CD4-positive, alpha-beta T cell treated with Interleukin-17A for 1 hour (primary cell): ENCODE results near the gene DYNC2H1.
"Not testable (repeated sequence)": the region's sequence is repeated elsewhere in the genome, so short reads cannot be mapped to it uniquely, and the experiment has no call there.

Experiments
- DNase-seq: peaks from one replicate; pipeline ENCODE4 v3.0.0-alpha.2; 2020

DYNC2H1 gene

DNA sequence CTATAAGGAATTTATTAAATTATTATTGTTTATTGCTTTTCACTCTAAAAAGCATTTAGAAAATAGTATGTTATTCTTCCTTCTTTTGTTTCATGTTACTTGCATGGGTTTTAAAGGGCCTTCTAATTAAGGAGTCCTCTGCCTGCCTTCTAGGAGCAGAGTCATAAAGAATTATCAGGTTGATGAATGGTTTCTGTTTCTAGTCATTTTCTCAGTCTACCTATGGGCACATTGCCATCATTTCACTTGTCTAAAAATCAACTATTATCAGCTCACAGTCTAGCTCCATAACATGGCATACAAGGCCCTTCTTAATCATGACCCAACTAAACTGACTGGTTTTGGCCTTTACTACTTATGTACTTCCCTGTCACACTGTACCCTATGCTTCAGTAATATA is 16.2 kb downstream of the DYNC2H1 start:
- no peak for DNase-seq

DNA sequence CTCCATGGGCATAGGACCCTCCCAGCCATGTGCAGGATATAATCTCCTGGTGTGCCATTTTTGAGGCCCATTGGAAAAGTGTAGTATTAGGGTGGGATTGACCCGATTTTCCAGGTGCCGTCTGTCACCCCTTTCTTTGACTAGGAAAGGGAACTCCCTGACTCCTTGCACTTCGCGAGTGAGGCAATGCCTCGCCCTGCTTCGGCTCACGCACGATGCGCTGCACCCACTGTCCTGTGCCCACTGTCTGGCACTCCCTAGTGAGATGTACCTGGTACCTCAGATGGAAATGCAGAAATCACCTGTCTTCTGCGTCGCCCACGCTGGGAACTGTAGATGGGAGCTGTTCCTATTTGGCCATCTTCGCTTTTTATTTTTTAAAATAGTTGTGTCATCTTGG is 32.8 kb downstream of the DYNC2H1 start:
- DNase-seq: not testable (repeated sequence)

DNA sequence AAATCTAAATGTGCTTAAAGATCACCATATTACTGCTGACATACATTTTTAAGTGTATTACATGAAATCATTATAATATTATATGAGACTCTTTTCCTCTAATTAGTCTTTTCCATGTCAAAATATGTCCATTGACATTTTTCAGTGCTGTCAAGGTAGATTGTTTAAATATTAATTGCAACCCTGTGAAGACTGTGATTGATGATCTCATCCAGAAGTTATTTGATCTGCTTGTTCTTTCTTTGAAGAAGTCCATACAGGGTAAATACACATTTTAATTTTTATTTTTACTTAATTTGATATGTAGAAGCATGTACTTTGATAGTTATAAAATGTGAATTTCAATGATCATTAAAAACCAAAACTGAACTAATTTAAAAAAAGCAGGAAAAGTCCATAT is 38.4 kb downstream of the DYNC2H1 start:
- no peak for DNase-seq

DNA sequence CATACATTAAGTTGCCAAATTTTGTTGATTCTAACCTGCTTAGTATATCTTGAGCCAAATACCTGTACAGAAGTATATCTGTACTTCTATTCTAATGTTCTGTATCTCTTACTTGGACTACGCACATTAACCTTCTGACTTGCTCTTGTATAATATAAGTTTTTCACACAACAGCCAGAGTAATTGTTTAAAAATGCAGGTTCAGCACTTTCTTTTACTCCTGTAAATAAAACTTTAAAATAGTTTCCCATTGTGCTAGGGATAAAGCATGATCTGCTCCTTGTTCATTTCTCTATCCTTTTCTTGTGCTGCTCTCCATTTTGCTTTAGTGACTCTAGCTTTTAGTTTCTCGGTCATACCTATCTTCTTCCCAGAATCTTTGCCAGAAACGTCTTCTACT is 48.3 kb downstream of the DYNC2H1 start:
- no peak for DNase-seq

DNA sequence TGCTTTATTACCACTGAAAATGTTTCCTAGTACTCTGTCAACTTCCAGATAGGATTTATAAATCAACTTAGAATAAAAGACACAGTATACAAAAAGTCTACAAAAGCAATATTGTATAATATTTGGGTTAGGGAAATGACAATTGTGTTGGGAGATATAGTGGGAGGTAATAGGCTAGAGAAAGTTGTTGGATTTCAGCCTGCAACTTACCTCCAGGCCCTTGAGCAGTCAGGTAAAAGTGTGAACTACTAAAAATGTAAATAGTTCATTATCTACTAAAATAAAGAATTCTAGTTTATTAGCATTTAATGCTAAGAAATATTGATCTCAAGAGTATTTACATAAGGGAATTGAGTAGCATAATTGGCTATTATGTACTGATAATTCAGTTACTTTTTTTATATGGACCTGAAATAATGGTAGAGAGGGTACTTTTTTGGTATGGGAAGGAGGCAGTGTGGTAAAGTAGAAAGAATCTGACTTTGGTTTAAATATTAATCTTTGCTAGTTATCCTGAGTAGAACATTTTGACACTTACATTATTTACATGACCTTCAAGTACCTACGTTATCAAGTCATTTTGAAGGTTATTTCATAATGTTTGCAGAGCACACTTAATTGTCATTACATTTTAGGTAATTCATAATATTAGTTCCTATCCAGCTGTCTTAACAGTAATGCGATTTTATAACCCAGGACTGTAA is 55.0 kb downstream of the DYNC2H1 start:
- DNase-seq: no peak

DNA sequence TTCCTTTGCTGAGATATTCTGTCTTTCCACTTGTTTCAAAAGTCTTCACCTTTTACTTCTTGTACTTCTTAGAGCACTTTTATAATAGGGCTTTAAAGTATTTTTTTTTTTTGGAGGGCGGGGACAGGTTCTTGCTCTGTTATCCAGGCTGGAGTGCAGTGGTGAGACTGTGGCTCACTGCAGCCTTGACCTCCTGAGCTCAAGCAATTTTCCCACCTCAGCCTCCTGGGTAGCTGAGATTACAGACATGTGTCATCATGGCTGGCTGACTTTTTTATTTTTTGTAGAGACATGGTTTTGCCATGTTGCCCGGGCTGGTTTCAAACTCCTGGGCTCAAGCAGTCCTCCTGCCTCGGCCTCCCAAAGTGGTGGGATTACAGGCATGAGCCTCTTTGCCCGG is 57.9 kb downstream of the DYNC2H1 start:
- no peak for DNase-seq

DNA sequence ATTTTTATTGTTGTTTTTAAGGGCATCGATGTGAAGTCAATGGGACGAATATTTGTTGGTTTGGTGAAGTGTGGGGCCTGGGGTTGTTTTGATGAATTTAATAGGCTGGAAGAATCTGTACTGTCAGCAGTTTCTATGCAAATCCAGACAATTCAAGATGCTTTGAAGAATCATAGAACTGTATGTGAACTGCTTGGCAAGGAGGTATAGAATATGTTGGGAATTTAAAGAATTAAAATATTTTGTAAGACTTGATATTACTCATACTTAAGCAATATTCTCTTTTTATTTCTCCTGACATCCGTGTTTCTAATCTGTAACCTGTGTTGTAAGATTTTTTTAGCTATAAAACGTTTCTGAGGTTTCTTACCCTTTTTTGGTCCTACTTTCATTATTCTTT is 61.6 kb downstream of the DYNC2H1 start:
- no peak for DNase-seq

DNA sequence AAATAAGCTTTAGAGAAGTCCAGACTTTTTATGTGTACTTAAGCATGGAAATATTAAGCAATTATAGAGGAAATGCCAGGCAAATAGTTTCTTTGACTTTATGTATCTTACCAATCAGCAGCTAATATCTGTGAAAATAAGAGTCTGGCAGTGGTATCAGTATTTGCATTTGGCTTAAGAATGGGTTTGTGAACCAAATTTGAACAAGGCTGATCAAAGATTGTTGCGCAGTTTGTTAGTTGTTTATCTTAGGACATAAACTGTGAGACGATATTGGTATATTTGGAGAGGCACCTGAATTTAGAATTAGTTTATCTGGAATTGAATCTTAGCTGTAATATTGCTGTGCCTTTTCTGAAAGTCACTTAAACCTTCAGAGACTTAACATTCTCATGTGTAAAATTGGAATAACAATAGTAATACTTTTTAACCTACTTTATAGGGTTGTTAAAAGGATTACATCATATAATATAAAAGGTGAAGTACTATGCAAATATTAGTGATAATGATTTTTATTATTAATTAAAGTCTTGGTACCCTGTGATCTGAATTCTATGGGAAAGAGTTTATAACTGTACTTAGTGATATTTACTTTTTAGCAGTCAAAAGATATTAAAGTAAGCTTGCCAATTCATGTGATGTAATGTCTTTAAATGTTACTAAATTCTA is 66.4 kb downstream of the DYNC2H1 start:
- no peak for DNase-seq

DNA sequence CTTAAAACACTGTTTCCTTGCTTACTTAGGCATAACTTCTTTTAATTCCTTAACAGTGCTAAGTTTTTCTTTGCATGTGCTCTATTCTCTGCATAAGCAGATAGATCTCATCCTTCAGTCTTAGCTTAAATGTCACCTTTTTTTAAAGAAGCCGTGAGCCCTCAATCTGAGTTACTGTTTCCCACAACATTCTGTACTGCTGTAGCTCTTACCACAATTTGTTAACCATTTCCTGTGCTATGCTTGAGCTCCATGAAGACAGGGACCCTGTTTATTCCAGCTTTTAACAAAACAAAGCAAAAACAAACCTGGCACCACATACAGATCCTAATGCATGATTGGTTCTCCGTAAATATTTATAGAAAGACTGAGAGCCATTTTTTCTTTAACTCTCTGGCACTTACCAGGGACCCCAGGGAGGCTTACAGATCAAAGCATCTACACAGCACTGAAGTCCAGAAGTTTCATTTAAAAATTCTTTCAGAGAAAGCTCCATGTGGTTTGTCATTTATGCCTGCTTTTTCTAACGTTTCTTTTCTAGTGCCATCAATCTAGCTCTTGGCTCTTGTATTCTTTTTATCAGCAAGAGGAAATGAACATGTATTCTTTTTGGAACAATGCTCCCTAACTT is 74.9 kb downstream of the DYNC2H1 start:
- DNase-seq: no peak

DNA sequence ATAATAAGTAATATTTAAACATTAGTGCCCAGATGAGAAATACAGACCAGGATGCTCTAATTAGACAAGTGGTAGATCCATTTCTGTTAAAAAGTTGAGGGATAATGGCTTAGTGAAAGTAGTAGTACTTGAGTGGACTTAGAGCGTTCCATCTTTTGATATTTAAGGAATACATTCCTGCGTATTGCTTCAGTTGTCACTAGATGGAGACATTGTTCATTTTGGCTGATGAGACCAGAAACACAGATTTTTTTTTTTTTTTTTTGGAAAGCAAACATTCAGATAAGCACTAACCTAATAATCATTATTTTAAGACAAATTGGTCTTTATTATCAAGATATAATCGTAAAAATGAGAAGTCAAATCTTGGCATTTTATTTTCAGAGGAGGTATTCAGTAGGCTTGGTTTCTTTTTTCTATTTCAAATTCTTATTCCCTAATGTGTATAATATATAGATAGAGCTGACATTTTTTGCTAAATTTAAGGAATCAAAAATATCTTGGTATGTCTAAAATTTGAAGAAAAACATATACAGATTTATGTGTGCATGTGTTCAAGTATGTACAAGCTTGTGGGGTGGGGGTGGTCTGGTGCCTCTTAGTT is 92.9 kb downstream of the DYNC2H1 start:
- DNase-seq: peak; percentile 6

DNA sequence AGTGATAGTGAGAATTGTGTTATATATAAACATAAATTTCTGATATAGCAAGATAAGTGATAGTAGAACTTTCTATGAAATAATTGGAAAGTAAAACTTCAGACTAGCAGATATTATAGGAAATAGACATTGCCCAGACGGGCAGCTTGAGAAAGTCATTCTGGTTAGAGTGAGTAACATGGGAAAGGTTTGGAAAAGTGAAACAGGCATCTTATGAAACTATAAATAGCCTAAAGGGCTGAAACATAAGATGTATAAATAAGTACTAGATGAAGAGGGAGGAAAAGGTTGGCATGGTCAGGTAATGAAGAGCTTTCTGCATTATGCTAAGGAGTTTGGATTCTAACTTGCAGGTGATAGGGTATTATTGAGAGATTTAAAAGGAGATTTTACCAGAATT is 101.3 kb downstream of the DYNC2H1 start:
- no peak for DNase-seq

DNA sequence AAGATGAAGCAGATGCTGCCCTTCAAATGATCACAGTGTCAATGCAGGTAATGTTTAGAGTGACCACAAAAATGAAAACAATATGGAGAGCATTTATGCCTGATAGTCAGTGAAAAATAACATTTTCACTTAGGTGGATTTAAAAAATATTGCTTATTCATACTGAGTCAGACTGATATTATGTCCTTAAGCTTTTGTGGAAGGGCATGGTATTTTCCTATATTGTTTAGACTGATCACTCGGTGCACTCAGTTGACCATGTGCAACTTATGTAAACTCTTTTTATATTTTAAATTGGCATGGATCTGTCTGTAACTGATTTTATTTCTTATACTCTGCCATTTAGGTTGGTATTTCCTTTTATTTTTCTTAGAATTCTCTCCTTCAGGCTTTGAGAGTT is 106.6 kb downstream of the DYNC2H1 start:
- DNase-seq: no peak

DNA sequence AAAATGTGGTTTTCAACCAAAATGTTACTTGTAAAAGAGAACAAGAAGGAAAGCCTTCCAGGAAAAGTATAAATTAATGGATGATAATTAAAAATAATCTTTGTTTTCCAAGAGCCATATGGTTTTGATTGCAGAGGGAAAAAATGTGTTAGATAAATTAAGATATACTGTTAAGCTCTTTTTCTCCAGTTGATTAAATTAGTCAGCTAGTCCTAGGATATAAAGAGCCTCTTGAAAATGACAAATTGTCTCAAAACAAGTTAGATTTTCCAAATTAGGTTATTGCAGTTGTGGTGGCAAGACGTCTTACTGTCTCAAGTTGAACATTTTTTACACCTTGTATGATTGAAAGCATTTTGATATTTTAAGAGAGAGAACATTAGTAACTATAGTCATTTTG is 110.9 kb downstream of the DYNC2H1 start:
- no peak for DNase-seq

DNA sequence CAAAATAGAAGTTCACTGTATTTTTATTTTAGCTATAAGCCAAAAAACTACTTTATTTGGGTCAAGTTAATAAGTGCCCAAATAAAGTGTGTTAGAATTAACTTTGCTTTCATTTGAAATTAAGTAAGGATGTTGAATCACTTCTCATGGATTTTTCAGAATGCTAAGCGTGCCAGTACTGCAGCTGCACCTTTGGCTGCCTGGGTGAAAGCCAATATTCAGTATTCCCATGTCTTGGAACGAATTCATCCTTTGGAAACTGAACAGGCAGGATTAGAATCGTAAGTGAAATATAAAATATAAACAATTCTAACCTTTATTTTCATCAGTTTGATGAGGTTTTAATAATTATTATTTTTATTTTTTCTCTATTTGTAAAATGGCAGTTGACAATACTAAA is 113.6 kb downstream of the DYNC2H1 start:
- DNase-seq: no peak

DNA sequence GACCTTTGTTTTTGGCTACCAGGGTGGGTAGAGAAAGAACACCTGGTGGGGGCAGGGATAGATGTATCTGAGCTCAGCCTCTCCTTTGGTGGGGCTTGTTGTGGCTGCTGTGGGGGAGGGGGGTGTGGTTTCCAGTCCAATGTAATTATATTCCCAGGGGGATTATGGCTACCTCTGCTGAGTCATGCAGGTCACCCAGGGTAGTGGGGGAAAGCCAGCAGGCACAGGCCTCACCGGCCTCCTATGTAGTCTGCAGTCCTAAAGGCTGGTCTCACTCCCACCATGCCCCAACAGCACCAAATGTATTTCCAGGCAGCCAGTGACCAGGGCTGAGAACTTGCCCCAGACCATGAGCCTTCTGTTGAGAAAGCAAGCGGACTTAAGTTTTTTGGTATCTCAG is 119.6 kb downstream of the DYNC2H1 start:
- no peak for DNase-seq

DNA sequence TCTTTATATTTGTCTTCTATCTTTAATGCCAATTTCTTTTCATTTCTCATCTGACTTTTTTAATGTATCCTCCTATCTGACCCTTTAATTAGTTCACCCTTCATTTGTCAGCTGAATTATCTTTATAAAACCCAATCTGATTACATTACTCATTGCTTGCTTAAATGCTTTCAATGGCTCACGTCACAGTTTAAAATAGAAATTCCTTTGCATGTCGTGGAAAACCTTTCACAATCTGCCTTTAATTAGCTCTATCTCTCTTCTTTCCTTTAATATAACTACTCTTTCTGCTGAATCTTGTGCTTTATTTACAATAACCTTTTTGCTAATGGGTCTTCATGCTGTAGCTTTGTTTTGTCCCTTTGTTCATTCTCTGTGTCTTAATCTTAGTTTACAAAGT is 125.7 kb downstream of the DYNC2H1 start:
- DNase-seq: no peak

DNA sequence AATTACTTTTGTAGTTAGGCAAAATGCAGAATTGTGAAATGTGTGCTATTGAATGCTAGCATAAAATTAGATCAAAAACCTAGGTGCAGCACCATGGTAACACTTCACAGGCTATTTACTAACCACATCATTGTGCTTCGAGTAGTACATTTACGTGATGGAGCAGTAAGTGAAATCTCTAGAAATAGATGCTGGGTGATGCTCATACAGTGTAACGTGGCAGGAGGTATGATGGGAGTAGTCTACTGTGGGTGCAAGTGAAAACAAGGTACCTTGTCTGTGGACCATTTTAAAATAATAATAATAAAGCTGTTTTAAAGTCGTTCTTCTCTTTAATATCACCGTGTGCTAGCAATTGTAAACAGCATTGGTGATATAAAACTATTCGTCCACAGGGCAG is 132.3 kb downstream of the DYNC2H1 start:
- DNase-seq: no peak

DNA sequence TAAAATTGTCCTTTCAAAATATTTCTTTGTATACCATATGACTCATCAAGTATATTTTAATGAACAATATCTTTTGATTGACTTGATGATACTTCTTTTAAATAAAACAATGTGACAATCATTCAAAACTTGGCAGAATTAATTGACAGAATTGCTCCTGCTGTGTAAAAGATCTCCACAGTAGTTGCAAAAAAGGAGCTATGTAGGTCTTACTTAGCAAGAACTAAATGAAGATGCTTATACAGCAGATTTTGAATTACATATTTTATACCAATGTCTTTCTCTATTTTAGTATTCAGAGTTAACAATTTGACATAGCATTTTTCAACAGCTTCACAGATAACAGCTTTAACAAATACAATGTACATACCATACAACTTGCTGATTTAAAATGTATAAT is 144.9 kb downstream of the DYNC2H1 start:
- DNase-seq: no peak

DNA sequence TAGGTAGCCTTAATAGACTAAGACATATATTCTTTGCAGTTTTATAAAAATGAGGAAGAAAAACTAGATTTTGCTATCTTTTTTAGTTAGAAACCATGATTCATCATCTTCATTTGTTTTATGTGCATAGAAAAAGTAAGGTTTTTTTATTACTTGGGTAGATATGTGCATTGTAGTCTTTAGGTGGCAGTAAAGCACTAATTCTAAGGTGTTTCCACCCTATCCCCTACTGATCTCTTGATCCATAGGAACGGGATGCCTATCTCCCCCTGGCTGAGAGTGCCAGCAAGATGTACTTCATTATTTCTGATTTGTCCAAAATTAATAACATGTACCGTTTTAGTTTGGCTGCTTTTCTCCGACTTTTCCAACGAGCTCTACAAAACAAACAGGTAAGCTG is 148.1 kb downstream of the DYNC2H1 start:
- DNase-seq: no peak

DNA sequence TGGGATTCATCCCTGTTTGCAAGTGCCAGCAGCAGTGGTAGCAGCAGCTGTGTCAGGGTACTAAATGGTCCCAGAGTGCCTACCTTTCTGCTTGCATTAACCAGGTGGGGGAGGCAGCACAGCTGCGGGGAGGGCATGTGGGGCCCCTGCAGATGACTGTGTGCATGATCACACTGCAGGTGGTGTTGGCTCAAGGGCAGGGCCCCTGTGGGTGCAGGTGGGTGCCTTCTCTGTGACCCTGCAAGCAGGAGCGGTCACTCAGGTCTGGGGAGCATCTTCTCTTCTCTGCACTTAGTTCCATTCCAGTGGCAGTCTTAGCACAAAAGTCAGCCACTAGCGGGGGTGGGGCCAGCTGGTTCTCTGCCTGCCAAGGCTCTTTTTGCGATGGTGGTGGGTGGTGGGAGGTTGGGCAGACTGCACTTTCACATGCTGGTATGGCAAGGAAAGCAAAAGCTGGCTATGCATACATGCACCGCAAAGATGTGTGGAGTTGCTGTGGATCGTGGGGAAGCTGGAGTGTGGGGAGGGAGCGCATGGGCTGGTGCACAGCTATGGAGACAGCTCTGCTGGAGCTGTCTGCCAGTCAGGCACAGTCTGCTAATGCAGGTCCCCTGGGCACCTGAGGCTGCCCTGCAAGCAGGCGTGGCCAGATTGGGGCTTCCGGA is 157.1 kb downstream of the DYNC2H1 start:
- DNase-seq: no peak

DNA sequence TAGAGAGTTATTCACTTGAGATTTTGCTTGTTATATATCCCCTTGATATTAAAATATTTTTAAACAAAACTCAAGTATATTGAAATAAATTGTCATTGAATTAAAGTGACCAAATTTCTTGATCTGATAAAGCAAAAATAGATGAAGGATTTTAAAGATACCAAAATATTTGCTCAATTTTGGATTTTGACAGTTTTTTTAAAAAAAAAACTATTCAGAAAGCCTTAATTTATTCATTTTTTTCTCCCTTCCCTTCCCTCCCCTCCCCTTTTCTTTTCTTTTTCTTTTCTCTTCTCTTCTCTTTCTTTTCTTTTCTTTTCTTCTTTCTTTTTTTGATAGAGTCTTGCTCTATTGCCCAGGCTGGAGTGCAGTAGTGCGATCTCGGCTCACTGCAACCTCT is 163.7 kb downstream of the DYNC2H1 start:
- DNase-seq: no peak

DNA sequence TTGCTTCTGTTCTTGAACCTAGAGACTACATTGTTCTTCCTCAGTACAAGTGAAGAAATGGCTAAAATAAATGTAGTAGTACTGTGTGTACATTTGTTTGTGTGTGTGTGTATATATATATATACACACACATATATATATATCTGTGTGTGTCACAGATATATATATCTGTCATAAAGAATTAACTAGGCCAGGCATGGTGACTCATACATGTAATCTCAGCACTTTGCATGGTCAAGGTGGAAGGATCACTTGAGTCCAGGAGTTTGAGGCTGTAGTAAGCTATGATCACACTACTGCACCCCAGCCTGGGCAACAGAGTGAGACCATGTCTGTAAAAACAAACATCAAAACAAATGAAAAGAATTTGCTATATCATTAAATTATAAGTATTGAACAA is 164.8 kb downstream of the DYNC2H1 start:
- DNase-seq: no peak

DNA sequence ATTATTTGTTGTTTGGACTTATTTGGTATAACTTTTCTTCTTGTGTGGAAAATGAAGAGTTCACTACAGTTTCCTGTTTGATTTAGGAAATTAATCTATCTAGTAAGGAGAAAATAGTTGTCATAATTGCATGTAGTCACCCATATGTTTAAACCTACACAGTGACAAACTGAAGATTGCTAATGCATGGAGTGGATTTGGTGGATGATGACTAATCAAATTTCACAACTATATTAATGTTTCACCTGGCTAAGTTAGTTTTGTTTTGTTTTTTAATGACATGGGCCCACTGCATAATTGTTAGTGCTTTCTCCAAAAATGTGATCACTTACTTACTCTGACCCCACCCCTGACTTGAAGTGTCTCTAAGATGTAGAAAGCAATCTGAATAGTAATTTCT is 170.6 kb downstream of the DYNC2H1 start:
- no peak for DNase-seq

DNA sequence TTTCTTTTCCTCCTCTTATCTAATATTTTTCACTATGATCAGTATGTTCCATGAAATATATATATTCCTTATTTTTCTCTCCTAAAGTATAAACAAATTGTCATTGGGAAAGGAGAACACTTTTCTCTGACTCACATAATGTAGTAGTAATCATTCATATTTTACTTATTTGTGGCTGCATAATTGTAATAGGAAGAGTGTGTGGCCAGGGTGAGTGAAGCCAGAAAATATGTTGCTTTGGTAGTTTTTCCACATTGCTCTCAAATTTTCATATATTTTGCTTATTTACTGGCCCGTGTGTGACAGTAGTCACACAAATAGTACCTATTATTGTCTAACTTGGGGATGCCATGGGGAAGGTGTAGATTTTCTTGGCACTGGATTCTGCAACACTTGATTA is 172.1 kb downstream of the DYNC2H1 start:
- no peak for DNase-seq
